HG02642 (cell line): ENCODE results near the gene UNKL.

ENCODE experiments used
- ATAC-seq: cut with Tn5 transposase; IDR thresholded peaks from one replicate; pipeline ENCODE4 v1.9.1; 2021; ENCODE audit warnings: mild to moderate bottlenecking; ENCODE audit not compliant: unreplicated experiment, poor library complexity

UNKL gene

GRCh38 chr16:1432388-1433262 lies 18.1 kb upstream of the UNKL start:
- ATAC-seq = no peak

GRCh38 chr16:1431497-1432270 lies 17.2 kb upstream of the UNKL start:
- ATAC-seq = no peak

GRCh38 chr16:1430759-1431496 lies 16.4 kb upstream of the UNKL start, which contains the start of gene PERCC1:
TSS of gene PERCC1 (plus strand) at chr16:1431078. CDS start at chr16:1432594, 1,516 bp downstream.
- ATAC-seq = no peak

DNA sequence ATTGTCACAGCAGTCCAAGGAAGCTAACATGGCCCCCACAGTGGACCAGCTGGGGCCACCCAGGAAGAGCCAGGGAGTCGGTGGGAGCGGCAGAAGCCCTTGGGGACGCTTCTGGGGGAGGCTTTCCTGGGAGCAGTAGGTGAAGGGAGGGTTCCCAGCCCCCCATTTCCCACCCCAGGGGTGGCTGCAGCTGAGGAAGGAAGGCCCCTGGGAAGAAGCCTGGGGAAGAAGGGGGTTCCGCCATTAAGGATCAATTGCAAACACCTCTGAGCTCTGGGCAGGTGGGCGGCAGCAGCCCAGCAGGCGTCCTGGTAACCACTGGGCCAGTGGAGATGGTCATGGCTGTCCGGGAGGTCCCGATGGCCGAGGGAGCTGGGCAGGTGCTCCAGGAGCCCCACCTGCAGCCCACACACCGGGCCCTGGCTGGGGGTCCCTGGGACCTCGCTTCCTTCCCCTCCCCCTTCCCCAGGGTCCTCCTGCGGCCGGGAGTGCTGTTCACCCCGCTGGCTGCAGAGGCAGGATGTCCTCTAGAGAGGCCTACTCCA lies 15.8 kb upstream of the UNKL start:
- ATAC-seq = no peak

GRCh38 chr16:1429631-1430030 lies 15.1 kb upstream of the UNKL start:
- no peak for ATAC-seq

DNA sequence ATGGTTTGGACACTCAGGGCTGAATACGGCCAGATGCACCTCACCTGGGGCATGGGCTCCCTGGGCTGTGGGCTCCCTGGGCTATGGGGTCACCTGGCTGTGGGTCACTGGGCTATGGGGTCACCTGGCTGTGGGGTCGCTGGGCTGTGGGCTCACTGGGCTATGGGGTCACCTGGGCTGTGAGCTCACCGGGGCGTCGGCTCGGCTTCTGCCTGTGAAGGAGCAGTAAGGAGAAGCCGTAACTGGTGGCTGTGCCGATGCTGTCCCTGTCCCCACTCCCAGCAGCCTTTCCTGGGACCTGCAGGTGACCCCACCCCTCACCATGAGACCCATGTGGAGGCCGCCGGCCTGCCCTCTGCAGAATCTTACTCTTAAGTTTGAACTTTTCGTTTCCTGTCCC lies 14.5 kb upstream of the UNKL start:
- ATAC-seq = no peak

DNA sequence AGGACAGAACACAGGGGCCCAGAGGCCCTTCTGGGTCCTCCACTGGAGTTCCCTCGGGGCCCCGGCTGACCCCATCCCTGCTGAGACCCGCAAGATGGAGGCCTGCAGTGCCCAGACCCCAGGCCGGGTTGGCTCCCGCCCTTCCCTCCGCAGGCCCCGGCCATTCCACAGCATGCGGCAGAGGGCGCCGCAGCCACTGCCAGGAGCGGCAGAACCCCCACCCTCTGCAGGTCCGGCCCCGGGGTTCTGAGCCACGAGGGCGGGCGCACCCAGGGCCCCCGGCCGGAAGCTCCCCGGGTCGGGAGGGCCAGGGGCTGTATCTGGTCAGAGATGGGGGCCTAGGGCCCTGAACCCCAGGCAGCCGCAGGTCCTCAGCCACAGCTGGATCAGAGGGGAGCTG lies 14.0 kb upstream of the UNKL start:
- ATAC-seq = no peak

DNA sequence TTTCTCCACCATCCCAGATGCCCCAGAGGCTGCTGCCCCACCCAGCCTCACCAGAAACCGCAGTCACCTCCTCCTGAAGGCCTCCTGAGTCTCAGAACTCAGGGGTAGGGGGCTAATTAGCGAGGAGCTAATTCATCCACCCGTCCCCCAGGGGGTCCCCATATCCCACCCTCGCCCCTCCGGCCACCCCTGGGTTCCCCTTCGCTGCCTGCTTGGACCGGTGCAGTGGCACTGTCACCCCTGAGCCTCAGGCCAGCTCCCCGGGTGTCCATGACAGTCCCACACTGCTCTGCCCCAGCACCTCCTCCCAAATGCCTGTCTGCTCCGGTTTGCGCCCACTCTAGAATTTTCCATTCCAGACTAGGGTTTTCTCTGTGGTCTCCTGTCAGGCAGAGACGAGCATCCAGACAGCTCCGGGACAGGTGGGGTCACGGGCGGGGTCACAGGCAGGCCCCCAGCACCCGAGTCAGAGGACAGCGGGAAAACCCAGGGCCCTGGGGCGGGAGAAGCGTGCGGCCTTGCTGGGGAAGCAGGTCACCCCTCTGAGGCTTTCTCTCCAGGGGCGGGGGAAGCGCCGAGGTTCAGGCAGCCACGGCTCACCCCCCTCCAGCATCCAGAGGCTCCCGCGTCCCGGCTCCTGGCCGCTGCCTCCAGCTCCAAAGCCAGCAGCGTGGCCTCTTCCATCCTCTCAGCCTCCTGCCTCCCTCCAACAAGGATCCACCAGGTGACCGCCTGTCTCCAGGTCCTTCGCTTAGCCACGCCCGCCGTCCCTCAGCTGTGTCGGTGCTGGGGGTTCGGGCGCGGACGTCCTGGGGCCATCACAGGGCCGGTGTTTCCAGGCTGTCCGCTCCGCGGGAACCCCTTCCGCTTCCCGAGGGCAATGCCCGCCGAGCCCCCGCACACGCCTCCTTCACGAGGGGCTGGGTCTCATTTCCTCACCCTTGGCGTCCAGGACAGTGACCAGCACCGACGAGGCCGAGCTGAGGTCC lies 13.3 kb upstream of the UNKL start:
- ATAC-seq = no peak

DNA sequence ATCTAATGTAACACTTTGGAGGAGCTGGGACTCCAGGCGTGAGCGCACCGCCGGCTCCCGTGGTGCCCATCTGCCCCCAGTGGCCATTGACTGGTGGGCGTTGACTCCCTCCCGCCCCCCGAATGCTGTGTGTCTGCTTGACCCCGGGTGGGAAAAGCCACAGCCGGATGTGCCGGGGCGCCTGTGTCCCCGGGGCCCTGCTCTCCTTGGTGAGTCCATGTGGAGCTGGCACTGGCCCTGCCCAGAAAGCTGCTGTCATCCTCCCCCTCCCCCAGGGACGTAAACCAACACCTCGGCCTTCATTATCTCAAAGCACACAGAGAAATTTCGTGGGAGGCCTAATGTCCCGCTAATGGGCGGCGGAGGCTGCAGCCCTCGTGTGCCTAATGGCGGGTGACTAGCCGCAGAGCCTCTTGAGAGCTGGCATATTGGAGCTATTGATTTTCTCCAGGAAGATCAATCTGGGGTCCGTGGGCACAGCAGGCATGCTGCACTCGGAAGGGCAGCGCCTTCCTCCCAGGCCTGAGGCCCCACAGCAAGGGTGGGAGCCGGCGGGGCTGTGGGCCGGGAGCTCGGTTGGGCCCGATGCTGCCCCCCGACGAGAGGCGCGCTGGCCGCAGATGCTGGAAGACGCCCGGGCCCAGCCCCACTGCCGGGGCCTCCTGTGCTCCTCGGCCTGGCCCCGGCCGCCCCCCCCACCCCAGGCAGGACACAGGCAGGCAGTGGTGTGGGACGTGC lies 12.4 kb upstream of the UNKL start:
- ATAC-seq = no peak

- no peak for ATAC-seq
Observed at GRCh38 chr16:1425616-1426370, 11.3 kb upstream of the UNKL start.

DNA sequence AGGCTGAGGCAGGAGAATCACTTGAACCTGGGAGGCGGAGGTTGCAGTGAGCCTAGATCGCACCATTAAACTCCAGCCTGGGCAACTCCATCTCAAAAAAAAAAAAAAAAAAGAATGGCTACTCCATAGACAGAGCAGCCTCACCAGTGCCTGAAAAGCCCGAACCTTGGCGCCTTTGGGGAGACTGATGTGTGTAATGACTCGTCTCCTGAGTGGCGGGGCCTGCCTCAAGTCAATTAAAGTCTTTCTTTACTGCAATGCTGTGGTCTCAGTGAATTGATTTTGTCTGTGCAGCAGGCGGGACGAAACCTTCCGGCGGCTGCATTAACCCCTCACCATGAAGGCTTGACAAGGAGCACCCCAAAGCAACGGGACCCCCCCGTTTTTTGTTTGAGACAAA lies 9.5 kb upstream of the UNKL start:
- ATAC-seq = no peak

DNA sequence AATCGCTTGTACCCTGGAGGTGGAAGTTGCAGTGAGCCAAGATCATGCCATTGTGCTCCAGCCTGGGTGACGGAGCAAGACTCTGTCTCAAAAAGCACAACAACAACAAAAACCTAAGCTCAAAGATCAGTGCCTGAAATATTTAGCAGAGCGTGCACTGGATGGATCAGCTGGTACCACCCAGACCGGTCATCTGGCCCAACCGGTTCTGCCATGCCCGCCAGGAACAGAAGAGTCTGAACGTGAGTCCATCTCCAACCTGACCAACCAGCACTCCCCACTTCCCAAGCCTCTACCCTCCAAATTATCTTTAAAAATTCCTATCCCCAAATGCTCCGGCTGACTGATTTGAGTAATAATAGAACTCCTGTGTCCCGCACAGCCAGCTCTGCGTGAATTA lies 7.6 kb upstream of the UNKL start:
- ATAC-seq = no peak

DNA sequence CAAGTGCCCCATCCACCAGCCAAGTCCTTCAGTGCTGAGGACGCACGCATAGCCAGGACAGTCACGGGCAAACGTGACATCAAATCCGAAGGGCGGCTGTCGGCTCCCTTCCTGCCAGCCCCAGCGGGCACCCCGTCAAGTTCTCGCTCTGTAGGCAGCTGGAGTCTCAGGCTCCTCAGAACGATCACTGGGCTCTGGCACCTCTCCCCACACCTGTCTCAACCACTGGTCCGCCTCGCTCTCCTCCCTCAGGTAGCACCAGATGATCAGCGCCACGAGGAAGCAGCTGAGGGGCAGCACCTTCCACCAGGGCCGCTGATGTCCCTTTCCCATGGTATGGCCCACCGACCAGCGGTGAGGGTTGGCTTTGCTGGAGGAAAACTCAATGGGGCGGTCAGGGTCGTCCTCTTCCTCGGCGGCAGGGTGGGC lies 5.6 kb upstream of the UNKL start:
- ATAC-seq = no peak

GRCh38 chr16:1416521-1416941 lies 2.0 kb upstream of the UNKL start:
- ATAC-seq = no peak

- peak; percentile 41 for ATAC-seq
Observed at GRCh38 chr16:1413684-1414531, 596 bp downstream of the UNKL start.

GRCh38 chr16:1412847-1413246 lies 1.7 kb downstream of the UNKL start:
- no peak for ATAC-seq
